Measurements from ENCODE around the gene GADD45B.

Gene GADD45B

GRCh38 chr19:2438178-2438577 is 37.7 kb upstream of the GADD45B start:
- TF ChIP-seq, protein P1, sequence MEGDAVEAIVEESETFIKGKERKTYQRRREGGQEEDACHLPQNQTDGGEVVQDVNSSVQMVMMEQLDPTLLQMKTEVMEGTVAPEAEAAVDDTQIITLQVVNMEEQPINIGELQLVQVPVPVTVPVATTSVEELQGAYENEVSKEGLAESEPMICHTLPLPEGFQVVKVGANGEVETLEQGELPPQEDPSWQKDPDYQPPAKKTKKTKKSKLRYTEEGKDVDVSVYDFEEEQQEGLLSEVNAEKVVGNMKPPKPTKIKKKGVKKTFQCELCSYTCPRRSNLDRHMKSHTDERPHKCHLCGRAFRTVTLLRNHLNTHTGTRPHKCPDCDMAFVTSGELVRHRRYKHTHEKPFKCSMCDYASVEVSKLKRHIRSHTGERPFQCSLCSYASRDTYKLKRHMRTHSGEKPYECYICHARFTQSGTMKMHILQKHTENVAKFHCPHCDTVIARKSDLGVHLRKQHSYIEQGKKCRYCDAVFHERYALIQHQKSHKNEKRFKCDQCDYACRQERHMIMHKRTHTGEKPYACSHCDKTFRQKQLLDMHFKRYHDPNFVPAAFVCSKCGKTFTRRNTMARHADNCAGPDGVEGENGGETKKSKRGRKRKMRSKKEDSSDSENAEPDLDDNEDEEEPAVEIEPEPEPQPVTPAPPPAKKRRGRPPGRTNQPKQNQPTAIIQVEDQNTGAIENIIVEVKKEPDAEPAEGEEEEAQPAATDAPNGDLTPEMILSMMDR (conservative IDR thresholded peaks at IDR 0.05) = no peak
- H3K27ac ChIP-seq = no peak overlapping the region

DNA sequence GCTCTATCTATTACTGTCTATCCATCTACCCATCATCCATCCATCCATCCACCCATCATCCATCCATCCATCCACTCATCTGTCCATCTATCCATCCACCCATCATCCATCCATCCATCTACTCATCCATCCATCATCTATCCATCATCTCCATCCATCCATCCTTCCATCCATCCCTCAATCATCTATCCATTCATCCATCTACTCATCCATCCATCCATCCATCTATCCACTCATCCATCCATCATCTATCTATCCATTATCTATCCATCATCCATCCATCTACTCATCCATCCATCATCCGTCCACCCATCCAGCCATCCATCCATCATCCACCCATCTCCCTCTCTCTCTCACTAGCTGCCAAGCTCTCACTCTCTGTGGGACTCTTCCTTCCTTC is 35.4 kb upstream of the GADD45B start:
- no peak overlapping the region for H3K27ac ChIP-seq
- TF ChIP-seq, protein P1 (conservative IDR thresholded peaks at IDR 0.05) = no peak

- TF ChIP-seq, protein P1 (conservative IDR thresholded peaks at IDR 0.05) = no peak
- H3K27ac ChIP-seq = no peak overlapping the region
Observed at GRCh38 chr19:2441096-2441752, 34.7 kb upstream of the GADD45B start.

DNA sequence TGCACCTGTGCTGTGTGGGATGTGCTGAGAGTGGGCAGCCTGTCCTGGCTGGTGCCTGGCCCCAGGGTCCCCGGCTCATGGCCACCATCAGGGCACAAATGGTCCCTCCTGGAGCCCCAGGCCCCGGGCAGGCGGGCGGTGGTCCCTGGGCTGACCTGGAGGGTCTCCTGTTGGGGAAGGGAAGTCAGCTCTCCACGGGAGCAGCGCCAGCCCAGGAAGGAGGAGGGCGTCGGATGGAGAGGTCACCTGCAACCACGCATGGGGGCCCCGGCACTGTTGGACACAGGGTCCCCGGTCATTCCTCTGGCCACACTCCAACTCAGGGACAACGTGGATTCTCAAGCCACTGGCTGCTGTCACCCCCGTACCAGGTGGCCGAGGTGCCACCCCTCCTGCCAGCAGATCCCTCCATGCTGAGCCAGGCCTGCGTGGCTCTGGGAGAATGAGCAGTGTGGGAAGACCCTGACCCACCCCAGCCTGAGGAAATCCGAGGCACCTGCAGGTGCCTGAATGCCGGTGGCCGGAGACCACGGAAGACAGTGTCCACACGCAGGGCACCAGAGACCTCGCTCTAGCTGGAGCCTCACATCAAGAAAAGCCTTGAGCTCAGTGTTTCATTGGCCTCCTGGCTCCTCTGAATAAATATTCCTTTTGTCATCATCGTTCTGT is 32.7 kb upstream of the GADD45B start:
- H3K27ac ChIP-seq = no peak overlapping the region
- TF ChIP-seq, protein P1 (conservative IDR thresholded peaks at IDR 0.05) = no peak

DNA sequence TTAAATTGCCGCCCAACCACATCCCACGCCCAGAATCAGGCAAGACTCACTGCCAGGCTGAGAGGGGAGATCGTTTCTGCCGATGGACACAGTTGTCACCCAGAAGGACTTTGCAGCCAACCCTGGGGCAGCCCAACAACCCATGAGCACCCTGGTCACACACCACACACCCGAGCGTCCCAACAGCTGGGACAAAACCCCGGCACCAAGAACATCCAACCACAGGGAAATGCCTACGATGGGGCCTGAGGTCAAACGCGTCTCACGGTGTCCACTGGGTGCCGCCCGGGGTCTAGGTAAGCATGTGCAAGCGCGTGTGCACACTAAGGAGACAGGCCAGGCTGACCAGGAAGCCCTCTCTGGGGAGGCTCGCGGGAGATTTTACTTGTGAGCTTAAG is 32.1 kb upstream of the GADD45B start:
- TF ChIP-seq, protein P1 (conservative IDR thresholded peaks at IDR 0.05) = no peak

GRCh38 chr19:2444251-2445002 is 31.5 kb upstream of the GADD45B start:
- no peak overlapping the region for H3K27ac ChIP-seq
- TF ChIP-seq, protein P1 (conservative IDR thresholded peaks at IDR 0.05) = no peak

More for the DNA sequence above, 32.1 kb upstream of the GADD45B start:
- H3K27ac ChIP-seq = no peak overlapping the region

DNA sequence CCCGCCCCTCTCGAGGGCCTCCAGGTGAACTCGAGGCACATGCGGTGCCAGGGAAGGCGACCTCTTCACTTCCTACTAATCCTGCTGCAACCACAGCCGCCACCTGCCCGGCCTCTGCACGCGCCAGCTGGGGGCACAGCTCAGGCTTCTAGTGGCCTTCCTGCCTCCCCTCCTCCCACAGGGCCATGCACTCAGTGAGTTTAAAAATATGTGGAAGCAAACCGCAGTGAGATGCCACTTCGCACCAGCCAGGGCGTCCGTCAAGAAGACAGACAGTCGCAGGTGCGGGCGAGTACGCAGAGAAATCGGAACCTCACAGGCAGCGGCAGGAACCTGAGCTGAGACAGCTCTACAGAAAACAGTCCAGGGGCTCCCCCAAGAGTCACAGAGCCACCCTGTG is 29.5 kb upstream of the GADD45B start:
- TF ChIP-seq, protein P1 (conservative IDR thresholded peaks at IDR 0.05) = no peak
- H3K27ac ChIP-seq = no peak overlapping the region

Data from VCaP (cell line).